NCI-H2107 treated with DMSO at 0.1 percent for 48 hours (cell line): ENCODE results near the gene C15orf62.

Experiments
- DNase-seq: peaks from one replicate; lab custom pipeline; 2025; ENCODE audit not compliant: unreplicated experiment; lab: John Stamatoyannopoulos, UW

The C15orf62 gene

GRCh38 chr15:40775740-40776536 is 6.2 kb downstream of the C15orf62 start:
- no peak for DNase-seq

- DNase-seq = no peak
Measured at GRCh38 chr15:40776537-40777141, 6.9 kb downstream of the C15orf62 start.

- peak; percentile 34 for DNase-seq
Measured at GRCh38 chr15:40782609-40783227, 12.9 kb downstream of the C15orf62 start.

- DNase-seq = no peak
Measured at GRCh38 chr15:40785164-40785563, 15.4 kb downstream of the C15orf62 start.

GRCh38 chr15:40785814-40786213 is 16.0 kb downstream of the C15orf62 start:
- DNase-seq = no peak

GRCh38 chr15:40787344-40787841 is 17.6 kb downstream of the C15orf62 start:
- peak; percentile 92 for DNase-seq

GRCh38 chr15:40787991-40788390 is 18.2 kb downstream of the C15orf62 start:
- no peak for DNase-seq

GRCh38 chr15:40789119-40789518 is 19.3 kb downstream of the C15orf62 start:
- DNase-seq = no peak

- no peak for DNase-seq
Measured at GRCh38 chr15:40789999-40790398, 20.2 kb downstream of the C15orf62 start.

- DNase-seq = no peak
Measured at GRCh38 chr15:40790718-40791117, 20.9 kb downstream of the C15orf62 start.

GRCh38 chr15:40792394-40792793 is 22.6 kb downstream of the C15orf62 start:
- DNase-seq = no peak

GRCh38 chr15:40793216-40793989 is 23.6 kb downstream of the C15orf62 start:
- DNase-seq = no peak

GRCh38 chr15:40796041-40796440 is 26.3 kb downstream of the C15orf62 start:
- DNase-seq = no peak

GRCh38 chr15:40796512-40796911 is 26.7 kb downstream of the C15orf62 start:
- DNase-seq = no peak

- DNase-seq = no peak
Measured at GRCh38 chr15:40799523-40799922, 29.7 kb downstream of the C15orf62 start.

- DNase-seq = no peak
Measured at GRCh38 chr15:40803076-40803475, 33.3 kb downstream of the C15orf62 start.

- no peak for DNase-seq
Measured at GRCh38 chr15:40803688-40804087, 33.9 kb downstream of the C15orf62 start.

- DNase-seq = no peak
Measured at GRCh38 chr15:40806672-40807027, 36.9 kb downstream of the C15orf62 start.

- peak; percentile 90 for DNase-seq
Measured at GRCh38 chr15:40807028-40807887, 37.5 kb downstream of the C15orf62 start, which contains the start of the genes DNAJC17 and ZFYVE19. DNAJC17 (minus strand) TSS chr15:40807473; CDS start chr15:40807446, 27 bp downstream. ZFYVE19 (plus strand) TSS chr15:40807089; CDS start chr15:40807590, 501 bp downstream.

- DNase-seq = no peak
Measured at GRCh38 chr15:40807888-40808461, 38.2 kb downstream of the C15orf62 start.
